HEK293 (cell line): Measurements from ENCODE around the gene LPIN2.

Experiments used
- CTCF ChIA-PET: fragments of 350-600 bp; formaldehyde crosslinking; extraction: SDS; loops from one replicate; lab custom pipeline; 2021; ENCODE audit warnings: antibody characterized with exemption; lab: Yijun Ruan, JAX
- POLR2A ChIA-PET: fragments of 300-600 bp; formaldehyde crosslinking; extraction: SDS; loops from one replicate; lab custom pipeline; 2020; ENCODE audit warnings: antibody characterized with exemption, inconsistent platforms; lab: Yijun Ruan, JAX
- H3K27ac ChIP-seq: fragments of 200-500 bp; sonication (Bioruptor generic); 2 replicates; pipeline ENCODE4 v1.5.1; 2014; ENCODE audit warnings: low read depth, low read length, control low read depth, inconsistent platforms; ENCODE audit errors: extremely low read depth
- H3K36me3 ChIP-seq, 2 experiments: fragments of 200-500 bp in 1 of 2; sonication (Bioruptor generic) in 1 of 2; 1 replicate in 1 of 2; 2 replicates in 1 of 2; pipeline ENCODE4 v1.5.1; 2014 to 2017; ENCODE audit warnings: inconsistent platforms in 2 of 2, low read length in 2 of 2; ENCODE audit not compliant: control insufficient read depth in 2 of 2, insufficient read depth in 1 of 2
- H3K4me1 ChIP-seq: fragments of 200-500 bp; sonication (Bioruptor generic); 2 replicates; pipeline ENCODE4 v1.5.1; 2014; ENCODE audit warnings: mild to moderate bottlenecking, low read length, inconsistent platforms; ENCODE audit not compliant: control insufficient read depth, insufficient read depth
- H3K4me3 ChIP-seq: 2 replicates; pipeline ENCODE4 v1.5.1; 2011; ENCODE audit warnings: low read depth, mild to moderate bottlenecking, control low read depth, low read length, moderate library complexity
- H3K9me3 ChIP-seq: fragments of 200-500 bp; sonication (Bioruptor generic); 2 replicates; pipeline ENCODE4 v1.5.1; 2014; ENCODE audit warnings: low read depth, low read length, inconsistent platforms; ENCODE audit not compliant: control insufficient read depth, insufficient read depth
- GLI4 ChIP-seq: fragments of 450-650 bp; formaldehyde crosslinking; IDR thresholded peaks from 2 replicates; pipeline ENCODE4 v1.5.1; 2016; ENCODE audit warnings: missing biosample characterization, missing genetic modification characterization
- HOXD13 ChIP-seq: sonication (generic); formaldehyde crosslinking; IDR thresholded peaks from 2 replicates; pipeline ENCODE4 v1.8.0; 2022; ENCODE audit warnings: missing genetic modification reagents, borderline replicate concordance
- KLF16 ChIP-seq: fragments of 450-650 bp; formaldehyde crosslinking; IDR thresholded peaks from 2 replicates; pipeline ENCODE4 v1.5.1; 2017; ENCODE audit warnings: missing biosample characterization, missing genetic modification characterization
- KLF7 ChIP-seq: fragments of 450-650 bp; formaldehyde crosslinking; IDR thresholded peaks from 2 replicates; pipeline ENCODE4 v1.5.1; 2016; ENCODE audit warnings: missing biosample characterization, missing genetic modification characterization, borderline replicate concordance
- ZBTB49 ChIP-seq: fragments of 450-650 bp; formaldehyde crosslinking; IDR thresholded peaks from 2 replicates; pipeline ENCODE4 v1.5.1; 2016; ENCODE audit warnings: missing biosample characterization, missing genetic modification characterization, low read depth
- ZNF114 ChIP-seq: fragments of 450-650 bp; formaldehyde crosslinking; IDR thresholded peaks from 2 replicates; pipeline ENCODE4 v1.5.0; 2017; ENCODE audit warnings: missing biosample characterization, missing genetic modification characterization
- ZNF121 ChIP-seq: fragments of 450-650 bp; formaldehyde crosslinking; IDR thresholded peaks from 2 replicates; pipeline ENCODE4 v1.5.1; 2016; ENCODE audit warnings: missing biosample characterization, missing genetic modification characterization
- ZNF148 ChIP-seq: fragments of 450-650 bp; formaldehyde crosslinking; IDR thresholded peaks from 2 replicates; pipeline ENCODE4 v1.5.0; 2017; ENCODE audit warnings: missing biosample characterization, missing genetic modification characterization, borderline replicate concordance
- ZNF211 ChIP-seq: fragments of 450-650 bp; formaldehyde crosslinking; IDR thresholded peaks from 2 replicates; pipeline ENCODE4 v1.5.1; 2016; ENCODE audit warnings: low read depth, missing biosample characterization, missing genetic modification characterization
- ZNF24 ChIP-seq: fragments of 450-650 bp; formaldehyde crosslinking; IDR thresholded peaks from 2 replicates; pipeline ENCODE4 v1.5.1; 2016; ENCODE audit warnings: missing biosample characterization, missing genetic modification characterization
- ZNF266 ChIP-seq: fragments of 450-650 bp; formaldehyde crosslinking; IDR thresholded peaks from 2 replicates; pipeline ENCODE4 v1.5.1; 2016; ENCODE audit warnings: missing biosample characterization, missing genetic modification characterization, low read depth
- ZNF341 ChIP-seq: fragments of 450-650 bp; formaldehyde crosslinking; IDR thresholded peaks from 2 replicates; pipeline ENCODE4; 2016; ENCODE audit warnings: low read depth, missing biosample characterization, missing genetic modification characterization
- ZNF354C ChIP-seq: fragments of 450-650 bp; formaldehyde crosslinking; IDR thresholded peaks from 2 replicates; pipeline ENCODE4 v1.5.1; 2016; ENCODE audit warnings: missing biosample characterization, missing genetic modification characterization, low read depth, borderline replicate concordance
- ZNF48 ChIP-seq: fragments of 450-650 bp; formaldehyde crosslinking; IDR thresholded peaks from 2 replicates; pipeline ENCODE4 v1.5.1; 2016; ENCODE audit warnings: missing biosample characterization, missing genetic modification characterization
- ZNF530 ChIP-seq: fragments of 450-650 bp; formaldehyde crosslinking; IDR thresholded peaks from 2 replicates; pipeline ENCODE4 v1.5.1; 2016; ENCODE audit warnings: low read depth, missing biosample characterization, missing genetic modification characterization
- ZNF558 ChIP-seq: fragments of 450-650 bp; formaldehyde crosslinking; IDR thresholded peaks from 2 replicates; pipeline ENCODE4 v1.5.1; 2016; ENCODE audit warnings: missing biosample characterization, missing genetic modification characterization
- ZNF585B ChIP-seq: fragments of 450-650 bp; formaldehyde crosslinking; IDR thresholded peaks from 2 replicates; pipeline ENCODE4 v1.5.1; 2016; ENCODE audit warnings: missing biosample characterization, missing genetic modification characterization
- ZNF600 ChIP-seq: fragments of 450-650 bp; formaldehyde crosslinking; IDR thresholded peaks from 2 replicates; pipeline ENCODE4 v1.5.1; 2016; ENCODE audit warnings: missing biosample characterization, missing genetic modification characterization
- ZNF830 ChIP-seq: fragments of 450-650 bp; IDR thresholded peaks from 2 replicates; pipeline ENCODE4 v1.5.0; 2018; ENCODE audit warnings: missing biosample characterization, missing genetic modification characterization, low read depth, mild to moderate bottlenecking, moderate library complexity
- ZNF837 ChIP-seq: fragments of 450-650 bp; formaldehyde crosslinking; IDR thresholded peaks from 2 replicates; pipeline ENCODE4 v1.5.1; 2016; ENCODE audit warnings: missing biosample characterization, missing genetic modification characterization
- TF ChIP-seq, protein P1 (sequence below): sonication (generic); formaldehyde crosslinking; IDR thresholded peaks from 2 replicates; pipeline ENCODE4 v1.8.1; 2022; ENCODE audit warnings: mild to moderate bottlenecking, moderate library complexity, missing genetic modification reagents
- TF ChIP-seq, protein P2 (sequence below): fragments of 450-650 bp; formaldehyde crosslinking; IDR thresholded peaks from 2 replicates; pipeline ENCODE4 v1.5.1; 2016; ENCODE audit warnings: missing biosample characterization, missing genetic modification characterization
- TF ChIP-seq, protein P3 (sequence below): fragments of 450-650 bp; formaldehyde crosslinking; IDR thresholded peaks from 2 replicates; pipeline ENCODE4 v1.5.1; 2016; ENCODE audit warnings: missing biosample characterization, missing genetic modification characterization
- TF ChIP-seq, protein P4 (sequence below): fragments of 450-650 bp; formaldehyde crosslinking; IDR thresholded peaks from 2 replicates; pipeline ENCODE4 v1.5.1; 2016; ENCODE audit warnings: missing biosample characterization, missing genetic modification characterization

LPIN2 gene

DNA sequence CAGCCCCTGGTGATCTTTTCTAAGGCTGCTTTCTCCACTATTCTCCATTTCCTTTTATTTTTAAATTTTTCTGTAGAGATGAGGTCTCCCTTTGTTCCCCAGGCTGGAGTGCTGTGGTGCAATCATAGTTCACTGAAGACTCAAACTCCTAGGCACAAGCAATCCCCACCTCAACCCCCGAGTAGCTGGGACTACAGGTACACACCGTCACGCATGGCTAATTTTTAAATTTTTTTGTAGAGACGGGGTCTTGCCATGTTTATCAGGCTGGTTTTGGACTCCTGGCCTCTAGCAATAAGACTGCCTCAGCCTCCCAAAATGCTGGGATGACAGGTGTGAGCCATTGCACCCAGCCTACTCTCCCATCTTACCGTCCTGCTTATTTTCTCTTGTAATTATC lies 22.7 kb upstream of the LPIN2 start:
- POLR2A ChIA-PET: no interaction called here
- TF ChIP-seq ZNF148: no peak
- no peak for TF ChIP-seq ZNF354C (tag by site-specific recombination)
- TF ChIP-seq ZNF837 (tag by site-specific recombination): no peak
- TF ChIP-seq ZNF558 (tag by site-specific recombination): no peak
- TF ChIP-seq, protein P1, sequence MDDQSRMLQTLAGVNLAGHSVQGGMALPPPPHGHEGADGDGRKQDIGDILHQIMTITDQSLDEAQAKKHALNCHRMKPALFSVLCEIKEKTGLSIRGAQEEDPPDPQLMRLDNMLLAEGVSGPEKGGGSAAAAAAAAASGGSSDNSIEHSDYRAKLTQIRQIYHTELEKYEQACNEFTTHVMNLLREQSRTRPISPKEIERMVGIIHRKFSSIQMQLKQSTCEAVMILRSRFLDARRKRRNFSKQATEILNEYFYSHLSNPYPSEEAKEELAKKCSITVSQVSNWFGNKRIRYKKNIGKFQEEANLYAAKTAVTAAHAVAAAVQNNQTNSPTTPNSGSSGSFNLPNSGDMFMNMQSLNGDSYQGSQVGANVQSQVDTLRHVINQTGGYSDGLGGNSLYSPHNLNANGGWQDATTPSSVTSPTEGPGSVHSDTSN: no peak
- TF ChIP-seq ZNF24 (tag by site-specific recombination): no peak
- TF ChIP-seq GLI4: no peak
- no peak for TF ChIP-seq ZNF121 (tag by site-specific recombination)
- no peak for TF ChIP-seq HOXD13 (CRISPR knock-in tag)
- no peak for TF ChIP-seq ZNF585B (tag by site-specific recombination)
- TF ChIP-seq, protein P2, sequence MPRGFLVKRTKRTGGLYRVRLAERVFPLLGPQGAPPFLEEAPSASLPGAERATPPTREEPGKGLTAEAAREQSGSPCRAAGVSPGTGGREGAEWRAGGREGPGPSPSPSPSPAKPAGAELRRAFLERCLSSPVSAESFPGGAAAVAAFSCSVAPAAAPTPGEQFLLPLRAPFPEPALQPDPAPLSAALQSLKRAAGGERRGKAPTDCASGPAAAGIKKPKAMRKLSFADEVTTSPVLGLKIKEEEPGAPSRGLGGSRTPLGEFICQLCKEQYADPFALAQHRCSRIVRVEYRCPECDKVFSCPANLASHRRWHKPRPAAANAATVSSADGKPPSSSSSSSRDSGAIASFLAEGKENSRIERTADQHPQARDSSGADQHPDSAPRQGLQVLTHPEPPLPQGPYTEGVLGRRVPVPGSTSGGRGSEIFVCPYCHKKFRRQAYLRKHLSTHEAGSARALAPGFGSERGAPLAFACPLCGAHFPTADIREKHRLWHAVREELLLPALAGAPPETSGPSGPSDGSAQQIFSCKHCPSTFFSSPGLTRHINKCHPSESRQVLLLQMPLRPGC (tag by site-specific recombination): no peak
- TF ChIP-seq, protein P3, sequence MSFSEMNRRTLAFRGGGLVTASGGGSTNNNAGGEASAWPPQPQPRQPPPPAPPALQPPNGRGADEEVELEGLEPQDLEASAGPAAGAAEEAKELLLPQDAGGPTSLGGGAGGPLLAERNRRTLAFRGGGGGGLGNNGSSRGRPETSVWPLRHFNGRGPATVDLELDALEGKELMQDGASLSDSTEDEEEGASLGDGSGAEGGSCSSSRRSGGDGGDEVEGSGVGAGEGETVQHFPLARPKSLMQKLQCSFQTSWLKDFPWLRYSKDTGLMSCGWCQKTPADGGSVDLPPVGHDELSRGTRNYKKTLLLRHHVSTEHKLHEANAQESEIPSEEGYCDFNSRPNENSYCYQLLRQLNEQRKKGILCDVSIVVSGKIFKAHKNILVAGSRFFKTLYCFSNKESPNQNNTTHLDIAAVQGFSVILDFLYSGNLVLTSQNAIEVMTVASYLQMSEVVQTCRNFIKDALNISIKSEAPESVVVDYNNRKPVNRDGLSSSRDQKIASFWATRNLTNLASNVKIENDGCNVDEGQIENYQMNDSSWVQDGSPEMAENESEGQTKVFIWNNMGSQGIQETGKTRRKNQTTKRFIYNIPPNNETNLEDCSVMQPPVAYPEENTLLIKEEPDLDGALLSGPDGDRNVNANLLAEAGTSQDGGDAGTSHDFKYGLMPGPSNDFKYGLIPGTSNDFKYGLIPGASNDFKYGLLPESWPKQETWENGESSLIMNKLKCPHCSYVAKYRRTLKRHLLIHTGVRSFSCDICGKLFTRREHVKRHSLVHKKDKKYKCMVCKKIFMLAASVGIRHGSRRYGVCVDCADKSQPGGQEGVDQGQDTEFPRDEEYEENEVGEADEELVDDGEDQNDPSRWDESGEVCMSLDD (tag by site-specific recombination): no peak
- TF ChIP-seq ZNF830 (tag by site-specific recombination): no peak
- no peak for TF ChIP-seq ZNF48 (tag by site-specific recombination)
- TF ChIP-seq ZNF114 (tag by site-specific recombination): no peak
- no peak for TF ChIP-seq ZNF530 (tag by site-specific recombination)
- Histone ChIP-seq H3K9me3 (no peaks in the 10 kb centered on the region), H3K4me3 (no peak overlapping the region), H3K36me3 (no peaks in the 10 kb centered on the region), H3K27ac (no peak overlapping the region), H3K4me1 (0 out of 2 replicates have a peak, but pooled peaks cover 2% of the 10 kb centered on the region)
- CTCF ChIA-PET: interaction anchor here (0.6 to 1.0 kb wide), 2 partner anchors 27 to 93 kb away, joined by 3 to 4 read pairs; no protein-coding TSS in a partner anchor

GRCh38 chr18:3032721-3033120 lies 19.8 kb upstream of the LPIN2 start:
- no peaks in the 10 kb centered on the region for H3K9me3 ChIP-seq
- POLR2A ChIA-PET: no interaction called here
- H3K4me3 ChIP-seq: no peak overlapping the region
- TF ChIP-seq ZNF211: no peak
- no peak for TF ChIP-seq ZNF266
- no peak for TF ChIP-seq ZNF341 (tag by site-specific recombination)
- TF ChIP-seq KLF7 (tag by site-specific recombination): no peak
- TF ChIP-seq, protein P4, sequence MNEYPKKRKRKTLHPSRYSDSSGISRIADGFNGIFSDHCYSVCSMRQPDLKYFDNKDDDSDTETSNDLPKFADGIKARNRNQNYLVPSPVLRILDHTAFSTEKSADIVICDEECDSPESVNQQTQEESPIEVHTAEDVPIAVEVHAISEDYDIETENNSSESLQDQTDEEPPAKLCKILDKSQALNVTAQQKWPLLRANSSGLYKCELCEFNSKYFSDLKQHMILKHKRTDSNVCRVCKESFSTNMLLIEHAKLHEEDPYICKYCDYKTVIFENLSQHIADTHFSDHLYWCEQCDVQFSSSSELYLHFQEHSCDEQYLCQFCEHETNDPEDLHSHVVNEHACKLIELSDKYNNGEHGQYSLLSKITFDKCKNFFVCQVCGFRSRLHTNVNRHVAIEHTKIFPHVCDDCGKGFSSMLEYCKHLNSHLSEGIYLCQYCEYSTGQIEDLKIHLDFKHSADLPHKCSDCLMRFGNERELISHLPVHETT: no peak
- no peak for TF ChIP-seq ZBTB49 (tag by site-specific recombination)
- no peak for TF ChIP-seq KLF16 (tag by site-specific recombination)
- no peak for TF ChIP-seq ZNF600 (tag by site-specific recombination)
- no peaks in the 10 kb centered on the region for H3K36me3 ChIP-seq
- H3K27ac ChIP-seq: no peak overlapping the region
- H3K4me1 ChIP-seq: no peaks in the 10 kb centered on the region
- CTCF ChIA-PET: interaction anchor here (0.7 kb wide), 1 partner anchor 120 kb away, joined by 3 read pairs; no protein-coding TSS in a partner anchor
